Head of caudate nucleus (tissue), 42 donors: Measurements from ENCODE around the gene PTTG1IP.

Source experiments
- DNase-seq, 42 donors: peaks; one replicate each; pipeline versions ENCODE4 v3.0.0 to v3.0.0-alpha.2; 2020 to 2021; ENCODE audit warnings: mixed read lengths in 7 of 42
- intact Hi-C: fragments of 100-400 bp; cut with DNase I; formaldehyde crosslinking; loops from one replicate; pipeline ENCODE4 v1.15.0; 2022

The PTTG1IP gene

GRCh38 chr21:44820851-44821250 is 52.6 kb downstream of the PTTG1IP start:
- intact Hi-C loops: no loop called here
- DNase-seq: no peak

DNA sequence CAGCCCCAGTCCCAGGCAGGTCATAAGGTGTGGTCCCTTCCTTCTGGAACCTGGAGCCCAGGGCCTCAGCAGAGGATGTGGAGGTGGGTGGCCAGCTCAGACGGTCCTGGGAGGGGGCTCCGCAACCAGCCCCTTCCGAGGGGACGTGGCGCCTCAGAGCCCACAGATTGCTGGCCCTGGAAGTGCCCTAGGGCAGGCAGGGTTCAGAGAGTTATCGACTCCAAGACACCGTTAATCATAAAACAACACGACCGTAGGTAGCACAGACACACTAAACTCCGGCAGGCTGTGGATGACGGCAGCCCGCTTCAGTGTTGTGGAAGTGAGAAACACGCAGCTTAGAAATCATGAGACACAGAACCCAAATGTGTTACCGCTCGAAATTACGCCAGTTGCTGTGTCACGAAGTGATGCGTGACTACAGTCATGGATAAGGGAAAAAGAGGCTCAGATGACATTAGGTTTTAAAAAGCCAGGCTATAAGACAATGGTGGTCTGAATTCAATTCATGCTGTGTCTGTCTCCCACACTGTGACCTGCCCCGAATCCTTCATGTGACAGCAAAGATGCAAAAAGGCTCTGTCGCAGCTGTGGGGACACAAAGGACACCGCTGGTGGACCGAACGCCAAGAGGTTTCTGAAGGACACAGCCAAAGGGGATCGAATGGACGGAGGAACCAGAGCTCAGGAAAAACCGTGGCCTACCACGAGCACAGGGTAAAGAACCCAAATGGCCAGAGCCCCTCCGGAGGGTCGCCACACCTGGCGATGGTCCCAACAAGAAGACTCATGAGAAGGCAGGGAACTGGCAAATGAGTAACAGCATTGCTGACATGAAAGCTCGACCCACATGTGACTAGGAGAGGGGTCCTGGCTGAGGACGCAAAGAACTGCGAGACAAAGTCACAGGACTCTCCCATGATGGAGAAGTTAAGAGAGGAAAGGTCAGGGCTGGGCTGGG is 53.9 kb downstream of the PTTG1IP start:
- intact Hi-C loops: loop anchor here (5.0 kb wide), 1 partner anchor 53 kb away; the partner anchor contains the start of gene PTTG1IP
- no peak for DNase-seq

DNA sequence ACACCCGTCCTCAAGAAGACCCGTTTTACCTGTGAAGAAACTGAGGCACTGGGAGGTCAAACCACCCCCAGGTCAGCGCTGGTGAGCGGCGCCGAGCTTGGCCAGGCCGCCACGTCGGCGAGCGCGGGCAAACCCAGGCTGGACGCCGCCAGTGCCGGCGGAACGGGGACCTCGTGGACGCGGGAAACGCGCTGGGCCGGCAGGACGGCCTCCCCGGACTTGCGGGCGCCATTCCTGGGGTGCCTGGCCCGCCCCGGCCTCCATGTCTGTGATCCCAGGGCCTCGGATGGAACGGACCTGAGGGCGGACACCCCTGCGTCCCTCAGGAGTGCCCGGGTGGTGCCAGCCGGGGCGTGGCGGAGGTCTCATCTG is 54.9 kb downstream of the PTTG1IP start:
- peak in 1 of 42 donors; percentile 31 for DNase-seq
- intact Hi-C loops: loop anchor here (5.0 kb wide), 1 partner anchor 54 kb away; the partner anchor contains the start of gene PTTG1IP

- intact Hi-C loops: loop anchor here (2.0 to 5.0 kb wide), 2 partner anchors 17 to 54 kb away; partner anchors contain the start of genes PTTG1IP and UBE2G2
- DNase-seq: peak in 41 of 42 donors; percentile 34 to 91 (median 79)
Observed at GRCh38 chr21:44817914-44818639, 55.4 kb downstream of the PTTG1IP start, which contains the start of gene SUMO3. SUMO3 (minus strand) TSS chr21:44818062; CDS start chr21:44817968, 94 bp downstream.

GRCh38 chr21:44817506-44817880 is 56.0 kb downstream of the PTTG1IP start:
- intact Hi-C loops: loop anchor here (2.0 to 5.0 kb wide), 2 partner anchors 17 to 55 kb away; partner anchors contain the start of genes PTTG1IP and UBE2G2
- peak; percentile 71 to 97 (median 94) for DNase-seq

GRCh38 chr21:44816761-44817505 is 56.6 kb downstream of the PTTG1IP start:
- DNase-seq: no peak
- intact Hi-C loops: loop anchor here (2.0 to 5.0 kb wide), 2 partner anchors 16 to 55 kb away; partner anchors contain the start of genes PTTG1IP and UBE2G2

- intact Hi-C loops: loop anchor here (2.0 to 5.0 kb wide), 2 partner anchors 15 to 56 kb away; partner anchors contain the start of genes PTTG1IP and UBE2G2
Observed at GRCh38 chr21:44815852-44816628, 57.5 kb downstream of the PTTG1IP start.

DNA sequence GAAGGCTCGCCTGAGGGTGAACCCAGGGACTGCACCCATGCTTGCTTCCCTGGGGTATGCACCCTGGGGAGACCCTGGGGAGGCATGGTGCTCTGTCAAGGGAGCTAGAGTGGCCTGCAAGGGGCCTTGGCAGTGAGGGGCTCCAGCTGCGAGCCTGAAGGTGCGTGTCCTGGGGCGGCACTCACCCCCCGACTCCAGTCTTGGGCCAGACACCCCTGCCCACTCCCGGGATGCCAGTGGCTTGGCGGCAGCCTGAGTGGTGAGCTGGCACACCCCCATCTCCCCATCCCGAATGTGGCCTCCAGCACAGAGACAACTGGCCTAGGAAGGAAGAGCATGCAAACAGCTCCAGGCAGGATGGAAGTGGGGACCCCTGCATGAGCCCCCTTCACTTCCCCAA is 58.3 kb downstream of the PTTG1IP start:
- intact Hi-C loops: loop anchor here (5.0 kb wide), 1 partner anchor 57 kb away; the partner anchor contains the start of gene PTTG1IP
- DNase-seq: no peak

More at GRCh38 chr21:44815852-44816628, 57.5 kb downstream of the PTTG1IP start:
- peak in 1 of 42 donors; percentile 39 for DNase-seq

DNA sequence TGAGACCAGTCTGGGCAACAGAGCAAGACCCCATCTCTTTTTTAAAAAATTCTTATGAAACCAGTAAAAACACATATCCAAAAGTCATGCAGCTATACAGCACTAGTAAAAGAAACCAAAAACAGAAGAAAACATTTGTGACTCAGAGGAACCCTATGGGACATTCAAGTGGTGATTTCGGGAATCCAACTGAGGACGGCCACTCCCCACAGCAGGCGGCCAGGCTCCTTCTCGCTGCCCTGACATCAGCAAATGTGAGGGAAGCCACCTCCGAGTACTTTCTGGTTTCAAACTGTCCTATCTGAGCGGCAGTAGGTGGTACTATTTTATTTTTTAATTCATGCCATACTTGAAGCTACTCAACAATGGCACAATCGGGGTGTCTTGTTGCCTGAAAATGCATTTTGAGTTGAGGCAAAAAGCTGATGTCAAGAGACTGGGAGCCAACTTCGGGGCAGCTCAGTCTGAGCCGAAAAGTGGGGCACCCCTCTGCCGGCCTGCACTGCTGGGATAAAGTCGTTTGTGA is 58.9 kb downstream of the PTTG1IP start:
- intact Hi-C loops: loop anchor here (5.0 kb wide), 1 partner anchor 58 kb away; the partner anchor contains the start of gene PTTG1IP
- DNase-seq: peak in 5 of 42 donors; percentile 25 to 53 (median 36)

DNA sequence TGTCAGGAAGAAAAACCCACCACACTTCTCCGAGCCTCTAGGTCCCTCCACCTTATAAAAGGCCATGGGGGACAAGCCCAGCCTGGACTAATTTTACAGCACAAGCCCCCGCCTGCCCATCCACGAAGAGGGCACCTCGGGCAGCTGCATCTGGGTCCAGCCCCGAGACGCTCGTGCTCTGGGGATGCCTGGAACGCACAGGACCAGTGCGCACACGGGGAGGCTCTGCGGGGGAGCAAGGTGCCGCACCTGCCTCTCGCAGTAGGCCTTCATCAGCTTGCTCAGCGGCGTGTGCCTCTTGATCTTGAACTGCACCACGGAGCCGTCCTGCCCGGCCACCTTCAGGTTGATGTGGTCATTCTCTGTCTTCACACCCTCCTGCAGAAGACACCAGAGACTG is 59.8 kb downstream of the PTTG1IP start:
- no peak for DNase-seq
- intact Hi-C loops: no loop called here

DNA sequence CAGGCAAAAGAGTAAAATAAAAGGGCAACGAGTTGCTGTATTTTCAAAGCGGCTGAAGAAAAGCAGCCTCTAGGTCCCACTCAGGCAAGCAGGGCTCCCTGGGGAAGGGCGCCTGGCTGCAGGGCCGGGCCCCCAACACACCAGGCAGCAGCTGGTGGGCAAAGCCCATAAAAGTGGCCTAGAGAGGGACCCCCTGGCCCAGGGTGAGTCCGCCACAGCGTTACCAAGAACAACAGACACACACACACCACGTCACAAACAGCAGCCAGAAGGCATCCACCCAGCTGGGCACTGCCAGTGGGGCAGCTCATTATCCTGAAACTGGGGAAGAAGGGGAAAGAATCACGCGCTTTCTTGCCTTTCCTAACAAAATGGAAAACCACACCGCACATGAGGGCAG is 60.3 kb downstream of the PTTG1IP start:
- intact Hi-C loops: no loop called here
- DNase-seq: no peak

GRCh38 chr21:44812640-44813039 is 60.9 kb downstream of the PTTG1IP start:
- DNase-seq: no peak
- intact Hi-C loops: no loop called here

DNA sequence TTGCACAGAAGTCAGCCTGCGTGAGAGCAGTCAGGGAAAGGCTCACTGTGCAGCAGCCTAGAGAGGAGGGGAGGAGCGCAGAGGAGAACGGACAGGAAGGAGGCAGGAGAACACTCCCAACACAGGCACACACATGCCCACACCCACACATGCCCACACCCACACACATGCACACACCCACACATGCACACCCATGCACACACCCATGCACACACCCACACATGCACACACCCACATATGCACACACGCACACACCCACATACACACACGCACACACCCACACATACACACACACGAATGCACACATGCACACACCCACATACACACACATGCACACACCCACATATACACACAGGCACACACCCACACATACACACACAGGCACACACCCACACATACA is 62.7 kb downstream of the PTTG1IP start:
- peak in 3 of 42 donors; percentile 28 to 43 (median 43) for DNase-seq
- intact Hi-C loops: no loop called here

DNA sequence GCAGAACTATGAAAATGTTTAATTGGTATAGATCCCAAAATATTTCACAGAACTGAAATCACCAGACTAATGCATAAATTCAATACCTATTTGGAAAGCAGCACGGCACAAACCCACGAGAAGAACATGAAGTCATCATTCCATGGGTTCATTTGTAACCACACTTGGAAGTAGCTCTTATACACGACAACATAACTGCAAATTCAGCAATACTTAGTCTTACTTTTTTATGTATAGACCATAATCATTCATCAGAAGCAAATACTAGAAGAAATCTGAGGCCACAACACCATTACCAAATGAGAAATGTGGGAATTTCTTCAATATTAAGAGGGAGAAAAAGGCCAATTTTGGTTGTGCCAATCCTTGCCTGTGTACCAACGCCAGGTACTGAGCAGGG is 67.6 kb downstream of the PTTG1IP start:
- intact Hi-C loops: loop anchor here (10.0 kb wide), 2 partner anchors 129 to 461 kb away; no protein-coding TSS in a partner anchor

GRCh38 chr21:44805226-44805625 is 68.3 kb downstream of the PTTG1IP start:
- no peak for DNase-seq
- intact Hi-C loops: loop anchor here (10.0 kb wide), 2 partner anchors 130 to 460 kb away; no protein-coding TSS in a partner anchor

More for the DNA sequence above, 67.6 kb downstream of the PTTG1IP start:
- DNase-seq: no peak

- intact Hi-C loops: loop anchor here (10.0 kb wide), 2 partner anchors 130 to 460 kb away; no protein-coding TSS in a partner anchor
- no peak for DNase-seq
Observed at GRCh38 chr21:44804762-44805161, 68.7 kb downstream of the PTTG1IP start.

GRCh38 chr21:44803651-44804050 is 69.8 kb downstream of the PTTG1IP start:
- no peak for DNase-seq
- intact Hi-C loops: loop anchor here (10.0 kb wide), 2 partner anchors 131 to 459 kb away; no protein-coding TSS in a partner anchor
